ENCODE results near the gene GPR25.

GPR25 gene

DNA sequence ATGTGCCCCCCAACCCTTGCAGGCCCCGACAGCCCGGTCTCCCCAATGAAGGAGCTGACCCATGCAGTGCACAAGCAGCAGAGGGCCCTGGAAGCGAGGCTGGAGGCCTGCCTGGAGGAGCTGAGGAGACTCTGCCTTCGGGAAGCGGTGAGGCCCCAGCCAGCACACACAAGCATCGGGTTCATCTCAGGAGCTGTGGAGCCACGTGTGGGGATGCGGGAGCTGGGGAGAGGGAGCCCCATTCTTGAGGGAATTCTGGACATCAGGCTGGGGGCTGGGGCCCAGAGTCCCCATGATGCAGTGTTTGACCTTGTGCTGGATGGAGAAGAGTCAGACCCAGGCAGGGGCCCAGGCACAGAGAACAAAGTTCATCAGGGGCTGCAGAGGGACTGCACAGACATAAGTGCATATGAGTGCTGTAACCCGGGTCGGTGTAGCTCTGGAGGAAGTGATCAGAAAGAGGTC lies 26.7 kb downstream of the GPR25 start:
- ATAC-seq: no peak

DNA sequence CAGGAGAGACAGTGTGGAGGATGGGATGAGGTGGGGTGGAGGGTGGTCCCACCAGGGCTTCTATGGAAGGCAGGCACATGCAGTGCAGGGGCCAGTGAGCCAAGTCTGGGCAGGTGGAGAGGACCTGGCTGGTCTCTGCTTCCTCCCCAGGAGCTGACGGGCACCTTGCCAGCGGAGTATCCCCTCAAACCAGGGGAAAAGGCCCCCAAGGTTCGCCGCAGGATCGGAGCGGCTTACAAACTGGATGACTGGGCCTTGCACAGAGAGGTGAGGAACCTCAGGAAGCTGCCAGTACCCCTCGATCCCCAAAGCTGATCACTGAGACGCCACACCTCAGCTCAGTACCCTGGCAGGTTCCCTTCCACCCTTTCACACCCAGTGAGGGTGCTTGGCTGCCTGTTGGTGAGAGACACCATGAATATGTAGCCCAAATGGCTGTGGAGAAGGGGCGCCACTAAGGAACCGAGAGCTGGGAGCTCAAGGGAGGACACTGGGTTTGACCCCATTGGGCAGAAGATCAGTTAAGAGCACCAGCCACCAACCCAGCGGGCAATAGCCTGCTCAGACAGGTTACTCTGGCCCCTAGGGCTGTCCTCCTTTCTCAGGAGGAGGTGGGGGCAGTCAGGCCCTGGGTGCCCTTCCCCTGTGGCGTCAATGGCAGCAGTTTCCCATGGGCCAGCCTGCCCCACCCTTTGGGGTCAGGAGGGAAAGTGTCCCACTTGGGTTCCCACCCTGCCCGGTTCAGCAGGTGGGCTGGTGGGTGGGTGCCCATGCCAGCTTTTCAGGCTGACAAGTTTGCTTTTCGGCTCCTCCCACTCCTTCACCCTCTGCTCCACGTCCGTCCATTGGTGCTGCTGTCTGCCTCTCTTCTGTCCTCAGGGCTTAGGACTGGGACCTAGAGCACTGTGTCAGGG lies 27.4 kb downstream of the GPR25 start:
- ATAC-seq: no peak

More for the DNA sequence above, 26.7 kb downstream of the GPR25 start:
- no peak for TF ChIP-seq ZNF565 (CRISPR knock-in tag; conservative IDR thresholded peaks at IDR 0.05; ENCODE audit: low read depth)
- TF ChIP-seq ARNTL (CRISPR knock-in tag; IDR thresholded peaks at IDR 0.05; ENCODE audit: borderline replicate concordance, low read depth): no peak
- TF ChIP-seq ZC3H10 (CRISPR knock-in tag; IDR thresholded peaks at IDR 0.05): no peak
- TF ChIP-seq, protein P1, sequence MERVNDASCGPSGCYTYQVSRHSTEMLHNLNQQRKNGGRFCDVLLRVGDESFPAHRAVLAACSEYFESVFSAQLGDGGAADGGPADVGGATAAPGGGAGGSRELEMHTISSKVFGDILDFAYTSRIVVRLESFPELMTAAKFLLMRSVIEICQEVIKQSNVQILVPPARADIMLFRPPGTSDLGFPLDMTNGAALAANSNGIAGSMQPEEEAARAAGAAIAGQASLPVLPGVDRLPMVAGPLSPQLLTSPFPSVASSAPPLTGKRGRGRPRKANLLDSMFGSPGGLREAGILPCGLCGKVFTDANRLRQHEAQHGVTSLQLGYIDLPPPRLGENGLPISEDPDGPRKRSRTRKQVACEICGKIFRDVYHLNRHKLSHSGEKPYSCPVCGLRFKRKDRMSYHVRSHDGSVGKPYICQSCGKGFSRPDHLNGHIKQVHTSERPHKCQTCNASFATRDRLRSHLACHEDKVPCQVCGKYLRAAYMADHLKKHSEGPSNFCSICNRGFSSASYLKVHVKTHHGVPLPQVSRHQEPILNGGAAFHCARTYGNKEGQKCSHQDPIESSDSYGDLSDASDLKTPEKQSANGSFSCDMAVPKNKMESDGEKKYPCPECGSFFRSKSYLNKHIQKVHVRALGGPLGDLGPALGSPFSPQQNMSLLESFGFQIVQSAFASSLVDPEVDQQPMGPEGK (CRISPR knock-in tag; IDR thresholded peaks at IDR 0.05; ENCODE audit: borderline replicate concordance): no peak

DNA sequence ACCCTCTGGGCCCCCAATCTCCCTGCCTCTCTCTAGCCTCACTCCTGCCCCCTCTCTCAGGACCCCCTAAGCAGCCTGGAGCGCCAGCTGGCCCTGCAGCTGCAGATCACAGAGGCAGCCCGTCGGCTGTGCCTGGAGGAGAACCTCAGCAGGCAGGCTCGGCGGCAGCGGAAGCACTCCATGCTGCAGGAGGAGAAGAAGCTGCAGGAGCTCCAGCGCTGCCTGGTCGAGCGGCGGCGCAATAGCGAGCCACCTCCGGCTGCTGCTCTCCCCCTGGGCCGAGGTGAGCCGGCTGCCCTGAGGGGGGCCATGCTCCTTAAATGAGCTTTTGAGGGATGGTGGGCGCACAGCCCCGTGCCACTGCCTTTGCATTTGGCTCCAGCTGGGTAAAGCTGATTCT lies 28.1 kb downstream of the GPR25 start:
- ATAC-seq: no peak
- TF ChIP-seq POU6F1 (CRISPR knock-in tag; IDR thresholded peaks at IDR 0.05; ENCODE audit: borderline replicate concordance, low read depth) (no peak), CREB5 (CRISPR knock-in tag; IDR thresholded peaks at IDR 0.05; ENCODE audit: low read depth) (no peak), SNAI2 (CRISPR knock-in tag; IDR thresholded peaks at IDR 0.05) (no peak), ZFP30 (CRISPR knock-in tag; IDR thresholded peaks at IDR 0.05) (no peak), ZC3H10 (CRISPR knock-in tag; IDR thresholded peaks at IDR 0.05) (no peak), PPARA (CRISPR knock-in tag; IDR thresholded peaks at IDR 0.05; ENCODE audit: borderline replicate concordance) (no peak), ZNF70 (CRISPR knock-in tag; IDR thresholded peaks at IDR 0.05) (no peak)

More for the DNA sequence above, 27.4 kb downstream of the GPR25 start:
- TF ChIP-seq ZFP3 (CRISPR knock-in tag; IDR thresholded peaks at IDR 0.05): no peak
- no peak for TF ChIP-seq ESRRG (CRISPR knock-in tag; IDR thresholded peaks at IDR 0.05)
- no peak for TF ChIP-seq CSRNP3 (CRISPR knock-in tag; IDR thresholded peaks at IDR 0.05)
- TF ChIP-seq OSR1 (CRISPR knock-in tag; IDR thresholded peaks at IDR 0.05): no peak
- TF ChIP-seq ZC3H10 (CRISPR knock-in tag; IDR thresholded peaks at IDR 0.05): no peak
- no peak for TF ChIP-seq TSHZ2 (CRISPR knock-in tag; IDR thresholded peaks at IDR 0.05)
- TF ChIP-seq POU6F1 (CRISPR knock-in tag; IDR thresholded peaks at IDR 0.05; ENCODE audit: borderline replicate concordance, low read depth): no peak
- TF ChIP-seq GLIS3 (CRISPR knock-in tag; IDR thresholded peaks at IDR 0.05): no peak
- no peak for TF ChIP-seq ZFP30 (CRISPR knock-in tag; IDR thresholded peaks at IDR 0.05)
- TF ChIP-seq ZNF70 (CRISPR knock-in tag; IDR thresholded peaks at IDR 0.05): no peak
- no peak for TF ChIP-seq ARNTL (CRISPR knock-in tag; IDR thresholded peaks at IDR 0.05; ENCODE audit: borderline replicate concordance, low read depth)
